ENCODE data around the gene ANKH.
"Not testable (repeated sequence)": the region's sequence is repeated elsewhere in the genome, so short reads cannot be mapped to it uniquely, and the experiment has no call there.

The ANKH gene

GRCh38 chr5:14824499-14824898 lies 47.1 kb downstream of the ANKH start:
- no peak for DNase-seq

- DNase-seq, result no peak
Measured at GRCh38 chr5:14821100-14821845, 50.3 kb downstream of the ANKH start.

- peak in 1 of 3 donors; percentile 43 for DNase-seq
Measured at GRCh38 chr5:14818931-14819790, 52.4 kb downstream of the ANKH start.

DNA sequence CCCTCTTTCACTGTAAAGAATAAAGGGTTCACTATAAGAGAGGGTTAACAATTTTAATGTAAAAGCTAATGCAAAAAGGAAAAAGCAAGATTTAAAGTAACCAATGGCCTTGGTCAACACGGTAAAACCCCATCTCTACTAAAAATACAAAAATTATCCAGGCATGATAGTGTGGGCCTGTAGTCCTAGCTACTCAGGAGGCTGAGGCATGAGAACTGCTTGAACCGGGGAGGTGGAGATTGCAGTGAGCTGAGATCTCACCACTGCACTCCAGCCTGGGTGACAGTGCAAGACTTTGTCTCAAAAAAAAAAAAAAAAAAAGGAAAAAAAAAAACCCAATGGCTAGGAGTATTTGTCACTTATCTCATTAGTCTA lies 53.8 kb downstream of the ANKH start:
- not testable (repeated sequence) for DNase-seq

GRCh38 chr5:14816999-14817761 lies 54.4 kb downstream of the ANKH start:
- peak; percentile 44 to 66 (median 53) for DNase-seq

DNA sequence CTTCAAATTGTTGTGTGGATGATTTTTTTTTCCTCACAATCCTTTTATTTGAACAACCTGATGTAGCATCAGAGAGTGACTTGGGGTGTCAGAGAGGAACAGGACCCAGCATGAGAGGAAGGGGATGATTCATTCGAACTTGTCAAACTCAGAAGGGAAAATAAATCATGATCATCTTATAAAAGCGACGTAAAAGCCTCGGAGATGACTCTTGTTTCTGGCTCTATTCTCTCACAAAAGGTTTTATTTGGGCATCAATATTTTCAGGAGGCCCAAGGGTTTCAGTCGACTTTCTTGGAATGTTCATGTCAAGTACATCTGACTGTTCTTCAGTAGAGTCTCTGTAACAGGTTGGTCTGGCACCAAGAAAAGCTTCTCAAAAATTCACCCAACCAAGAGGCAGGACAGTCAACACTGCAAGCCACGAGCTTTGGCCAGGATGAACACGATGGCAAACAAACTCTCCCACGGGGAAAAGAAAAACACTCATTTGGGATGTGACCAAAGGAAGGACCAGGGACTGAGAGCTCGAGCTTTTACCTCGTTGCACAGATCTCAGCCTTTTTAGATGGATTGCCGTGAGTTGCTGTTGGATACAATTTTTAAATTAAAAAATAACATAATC lies 55.1 kb downstream of the ANKH start:
- peak in 2 of 3 donors; percentile 33 to 37 for DNase-seq

GRCh38 chr5:14813747-14814146 lies 57.8 kb downstream of the ANKH start:
- no peak for DNase-seq

GRCh38 chr5:14812166-14812565 lies 59.4 kb downstream of the ANKH start:
- DNase-seq, result no peak

GRCh38 chr5:14810928-14811572 lies 60.5 kb downstream of the ANKH start:
- DNase-seq, result no peak

GRCh38 chr5:14810282-14810681 lies 61.3 kb downstream of the ANKH start:
- no peak for DNase-seq

- peak; percentile 86 to 93 (median 93) for DNase-seq
Measured at GRCh38 chr5:14809369-14810155, 62.0 kb downstream of the ANKH start.

DNA sequence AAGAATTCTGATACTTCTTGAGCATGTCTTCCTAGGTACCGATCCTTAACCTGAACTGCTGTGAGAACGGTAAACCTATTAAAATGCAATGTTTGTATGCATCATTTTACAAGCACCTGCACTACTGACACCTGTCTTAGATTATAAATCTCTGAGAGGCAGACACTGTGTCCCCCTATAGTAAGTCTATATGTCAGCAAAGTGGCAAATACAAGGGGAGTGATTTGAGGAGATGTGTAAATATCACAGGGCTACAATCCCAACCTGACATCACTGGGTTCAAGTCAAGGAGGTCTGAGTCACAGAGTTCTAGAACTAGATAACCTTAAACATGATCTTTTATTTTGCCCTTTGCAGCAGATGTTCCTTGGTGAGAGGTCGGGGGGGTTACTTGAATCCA lies 64.1 kb downstream of the ANKH start:
- DNase-seq, result no peak

GRCh38 chr5:14806456-14806855 lies 65.1 kb downstream of the ANKH start:
- no peak for DNase-seq

- DNase-seq, result no peak
Measured at GRCh38 chr5:14802541-14802940, 69.0 kb downstream of the ANKH start.

GRCh38 chr5:14801792-14802191 lies 69.8 kb downstream of the ANKH start:
- DNase-seq, result no peak

GRCh38 chr5:14797385-14797784 lies 74.2 kb downstream of the ANKH start:
- not testable (repeated sequence) for DNase-seq

GRCh38 chr5:14794583-14795230 lies 76.9 kb downstream of the ANKH start:
- DNase-seq, result no peak

GRCh38 chr5:14793851-14794250 lies 77.7 kb downstream of the ANKH start:
- no peak for DNase-seq

- no peak for DNase-seq
Measured at GRCh38 chr5:14790911-14791310, 80.7 kb downstream of the ANKH start.

- DNase-seq, result no peak
Measured at GRCh38 chr5:14790220-14790619, 81.4 kb downstream of the ANKH start.
